H1 (cell line): ENCODE measurements around the gene AKR1C1.
"Not testable (repeated sequence)": the region's sequence is repeated elsewhere in the genome, so short reads cannot be mapped to it uniquely, and the experiment has no call there.

Experiments
- CEBPB ChIP-seq: IDR thresholded peaks from 2 replicates; pipeline ENCODE4 v1.6.1; 2012; ENCODE audit warnings: low read depth, low read length
- CTCF ChIP-seq, 3 experiments: IDR thresholded peaks; 1 replicate in 2 of 3; 2 replicates in 1 of 3; pipeline versions ENCODE4 v1.5.1 to v1.6.1; 2011; ENCODE audit warnings: low read length in 3 of 3, mild to moderate bottlenecking in 3 of 3, inconsistent platforms in 2 of 3, low read depth in 1 of 3, moderate library complexity in 1 of 3; ENCODE audit not compliant: insufficient read depth in 1 of 3; ENCODE audit errors: control extremely low read depth in 1 of 3
- E2F6 ChIP-seq: IDR thresholded peaks from 2 replicates; pipeline ENCODE4 v1.6.1; 2012; ENCODE audit warnings: inconsistent platforms
- EZH2 ChIP-seq: fragments of 200-600 bp; sonication (generic); IDR thresholded peaks from 2 replicates; pipeline ENCODE4 v1.7.1; 2012; ENCODE audit warnings: low read depth, mild to moderate bottlenecking, moderate library complexity, low read length, inconsistent platforms; ENCODE audit not compliant: severe bottlenecking
- GABPA ChIP-seq: IDR thresholded peaks from 2 replicates; pipeline ENCODE4 v1.6.1; 2011; ENCODE audit warnings: mild to moderate bottlenecking, low read length, moderate library complexity, borderline replicate concordance; ENCODE audit not compliant: insufficient read depth
- HDAC6 ChIP-seq: IDR thresholded peaks from one replicate; pipeline ENCODE4 v1.7.1; 2012; ENCODE audit warnings: low read depth, mild to moderate bottlenecking, inconsistent platforms, low read length, moderate library complexity
- MAX ChIP-seq: IDR thresholded peaks from 2 replicates; pipeline ENCODE4 v1.6.1; 2012; ENCODE audit warnings: inconsistent platforms
- POLR2A ChIP-seq, 2 experiments: IDR thresholded peaks; 1 replicate in 1 of 2; 2 replicates in 1 of 2; pipeline ENCODE4 v1.6.1; 2011; ENCODE audit warnings: low read depth in 2 of 2, low read length in 2 of 2, mild to moderate bottlenecking in 2 of 2; ENCODE audit errors: control extremely low read depth in 1 of 2
- RFX5 ChIP-seq: IDR thresholded peaks from 2 replicates; pipeline ENCODE4 v1.6.1; 2011; ENCODE audit warnings: low read depth, low read length, improper control_type of control experiment, borderline replicate concordance
- SRF ChIP-seq: IDR thresholded peaks from 2 replicates; pipeline ENCODE4 v1.6.1; 2011; ENCODE audit warnings: mild to moderate bottlenecking, low read depth, low read length, moderate library complexity
- TAF1 ChIP-seq: IDR thresholded peaks from 2 replicates; pipeline ENCODE4 v1.6.1; 2011; ENCODE audit warnings: mild to moderate bottlenecking, low read depth, low read length
- TEAD4 ChIP-seq: IDR thresholded peaks from 2 replicates; pipeline ENCODE4 v1.6.1; 2012; ENCODE audit warnings: low read depth, low read length, inconsistent platforms, mixed read lengths

GRCh38 chr10:4961558-4961957 lies 1.7 kb upstream of the AKR1C1 start:
- not testable (repeated sequence) for TF ChIP-seq CTCF (IDR thresholded peaks at IDR 0.05; ENCODE audit: control extremely low read depth in 1 of 3, insufficient read depth in 1 of 3, low read depth in 1 of 3, low read length in 3 of 3); GABPA; TAF1; POLR2A (IDR thresholded peaks at IDR 0.05; ENCODE audit: control extremely low read depth in 1 of 2, low read depth in 2 of 2, low read length in 2 of 2); RFX5; E2F6; MAX; EZH2; CEBPB; HDAC6; TEAD4; SRF
